H1 (cell line): Measurements from ENCODE around the gene CFAP161. TPM values are rescaled to one million over a fixed set of nuclear protein-coding genes. Genes with fewer than 3 reads are reported as not detected.

Source experiments
- BRCA1 ChIP-seq: IDR thresholded peaks from 2 replicates; pipeline ENCODE4 v1.6.1; 2012; ENCODE audit warnings: low read depth, low read length, improper control_type of control experiment
- CTCF ChIP-seq, 3 experiments: IDR thresholded peaks; 1 replicate in 2 of 3; 2 replicates in 1 of 3; pipeline versions ENCODE4 v1.5.1 to v1.6.1; 2011; ENCODE audit warnings: low read length in 3 of 3, mild to moderate bottlenecking in 3 of 3, inconsistent platforms in 2 of 3, low read depth in 1 of 3, moderate library complexity in 1 of 3; ENCODE audit not compliant: insufficient read depth in 1 of 3; ENCODE audit errors: control extremely low read depth in 1 of 3
- GTF2F1 ChIP-seq: IDR thresholded peaks from 2 replicates; pipeline ENCODE4 v1.6.1; 2012; ENCODE audit warnings: low read depth, low read length, improper control_type of control experiment, borderline replicate concordance
- HDAC2 ChIP-seq, 2 experiments: fragments of 300-600 bp in 1 of 2; sonication (generic) in 1 of 2; IDR thresholded peaks; 2 replicates each; pipeline ENCODE4 v1.6.1; 2011 to 2012; ENCODE audit warnings: low read depth in 2 of 2, low read length in 2 of 2, mild to moderate bottlenecking in 2 of 2, moderate library complexity in 2 of 2, borderline replicate concordance in 1 of 2, inconsistent platforms in 1 of 2
- RAD21 ChIP-seq, 2 experiments: IDR thresholded peaks in 1 of 2; conservative IDR thresholded peaks in 1 of 2; 2 replicates each; pipeline ENCODE4 v1.6.1; 2011; ENCODE audit warnings: low read depth in 2 of 2, low read length in 2 of 2, improper control_type of control experiment in 1 of 2, inconsistent platforms in 1 of 2, mild to moderate bottlenecking in 1 of 2, moderate library complexity in 1 of 2
- TAF7 ChIP-seq: optimal IDR thresholded peaks from 2 replicates; pipeline ENCODE3; 2011; ENCODE audit warnings: low read depth, mild to moderate bottlenecking, inconsistent platforms, low read length, moderate library complexity, borderline replicate concordance
- polyA plus RNA-seq, 7 experiments: library from polyadenylated mRNA; depleted of rRNA in 3 of 7; stranded (reverse) in 5 of 7; unstranded in 2 of 7; fragments of >200 nt in 5 of 7; fragments of 200-250 nt in 2 of 7; gene quantifications; 1 replicate in 5 of 7; 2 replicates in 1 of 7; 4 replicates in 1 of 7; pipeline versions ENCODE4 v1.2.1 to v1.2.3, GENCODE V29; 2011 to 2013; ENCODE audit warnings: missing spikeins in 2 of 7, mixed read lengths in 2 of 7
- total RNA-seq: library from RNA; stranded (reverse); fragmentation: NEBNext Ultra II Directional; extraction: Animal tissue kit (Norgen Biotek cat#: 25700); gene quantifications from 2 replicates; pipeline ENCODE4 v1.2.1, GENCODE V29; 2021
- TF ChIP-seq, protein P1 (sequence below): IDR thresholded peaks from 2 replicates; pipeline ENCODE4 v1.6.1; 2011; ENCODE audit warnings: low read depth, mild to moderate bottlenecking, low read length; ENCODE audit not compliant: insufficient read depth

Gene CFAP161
- total and polyA plus RNA-seq, 2 of the 8 experiments (the other 6 are each of a cell fraction or from before 2014, with no cell fraction given) = 0.05 TPM; not detected in 1

GRCh38 chr15:81160312-81161159, 26.5 kb downstream of the CFAP161 start (continued):
- TF ChIP-seq CTCF (IDR thresholded peaks at IDR 0.05; ENCODE audit: control extremely low read depth in 1 of 3, insufficient read depth in 1 of 3, low read depth in 1 of 3, low read length in 3 of 3) = no peak
- TF ChIP-seq GTF2F1 = no peak
- TF ChIP-seq, protein P1, sequence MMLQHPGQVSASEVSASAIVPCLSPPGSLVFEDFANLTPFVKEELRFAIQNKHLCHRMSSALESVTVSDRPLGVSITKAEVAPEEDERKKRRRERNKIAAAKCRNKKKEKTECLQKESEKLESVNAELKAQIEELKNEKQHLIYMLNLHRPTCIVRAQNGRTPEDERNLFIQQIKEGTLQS = no peak
- no peak for TF ChIP-seq BRCA1
- TF ChIP-seq TAF7 = no peak
- no peak for TF ChIP-seq RAD21 (IDR thresholded peaks at IDR 0.05 in 1 of 2, conservative IDR thresholded peaks at IDR 0.05 in 1 of 2; ENCODE audit: low read depth in 2 of 2, low read length in 2 of 2)
- TF ChIP-seq HDAC2 (IDR thresholded peaks at IDR 0.05; ENCODE audit: borderline replicate concordance in 1 of 2, low read depth in 2 of 2, low read length in 2 of 2) = no peak
